Esophagus muscularis mucosa (tissue), 4 donors: ENCODE measurements around the gene RAPGEF1. TPM values are rescaled to one million over a fixed set of nuclear protein-coding genes. Genes with fewer than 3 reads are reported as not detected.
"Not testable (repeated sequence)": the region's sequence is repeated elsewhere in the genome, so short reads cannot be mapped to it uniquely, and the experiment has no call there.

ENCODE experiments used
- DNase-seq: peaks from one replicate; pipeline ENCODE4 v3.0.0-alpha.2; 2017; ENCODE audit errors: extremely low spot score
- H3K27ac ChIP-seq, 4 donors: fragments of 200-600 bp; sonication (generic); replicated peaks in 1 of 4; 1 replicate in 3 of 4; 2 replicates in 1 of 4; pipeline ENCODE4 v1.5.1; 2016 to 2019; ENCODE audit warnings: mild to moderate bottlenecking in 1 of 4
- H3K27me3 ChIP-seq, 4 donors: fragments of 200-600 bp; sonication (generic); one replicate each; pipeline versions ENCODE4 v1.5.1 to v1.6.0; 2016 to 2019
- H3K36me3 ChIP-seq, 4 donors: fragments of 200-600 bp; sonication (generic); one replicate each; pipeline ENCODE4 v1.5.1; 2016 to 2019
- H3K4me1 ChIP-seq, 4 donors: fragments of 200-600 bp; sonication (generic); one replicate each; pipeline ENCODE4 v1.5.1; 2016 to 2019
- H3K4me3 ChIP-seq, 4 donors: fragments of 200-600 bp; sonication (generic); 1 replicate in 2 of 4; 2 replicates in 2 of 4; pipeline ENCODE4 v1.5.1; 2016 to 2019; ENCODE audit warnings: mild to moderate bottlenecking in 4 of 4, moderate library complexity in 1 of 4
- H3K9me3 ChIP-seq, 4 donors: fragments of 200-600 bp; sonication (generic); 1 replicate in 3 of 4; 2 replicates in 1 of 4; pipeline ENCODE4 v1.5.1; 2016 to 2019
- CTCF ChIP-seq, 3 experiments: fragments of 200-600 bp in 2 of 3; fragments of 450-650 bp in 1 of 3; sonication (generic) in 2 of 3; IDR thresholded peaks; one replicate each; pipeline ENCODE4 v1.5.1; 2017 to 2019; ENCODE audit warnings: antibody characterized with exemption in 3 of 3, mild to moderate bottlenecking in 2 of 3, moderate library complexity in 1 of 3
- EP300 ChIP-seq: sonication (generic); formaldehyde crosslinking; IDR thresholded peaks from one replicate; pipeline ENCODE4 v1.6.1; 2017; ENCODE audit warnings: antibody characterized with exemption
- POLR2A ChIP-seq: fragments of 450-650 bp; IDR thresholded peaks from one replicate; pipeline ENCODE4 v1.6.1; 2017; ENCODE audit warnings: antibody characterized with exemption, moderate library complexity, mild to moderate bottlenecking, low read depth
- POLR2AphosphoS5 ChIP-seq, 2 donors: sonication (generic); formaldehyde crosslinking; IDR thresholded peaks; one replicate each; pipeline ENCODE4 v1.6.1; 2017; ENCODE audit warnings: antibody characterized with exemption in 2 of 2
- WGBS: methylation state at CpG from one replicate; pipeline ENCODE4 v1.1.5; 2018; 5-methylcytosine and 5-hydroxymethylcytosine counted together
- intact Hi-C: fragments of 100-400 bp; cut with DNase I; formaldehyde crosslinking; loops from one replicate; pipeline ENCODE4 v1.15.1; 2023
- total RNA-seq, 4 donors: library from RNA; depleted of rRNA; stranded (reverse); fragments of >200 nt; gene quantifications; one replicate each; pipeline versions ENCODE4 v1.1.0 to v1.2.1, GENCODE V29; 2016

Gene RAPGEF1
- total RNA-seq, 4 donors from 2014 or later = 66.6 to 138 (median 101) TPM

- Histone ChIP-seq H3K9me3 (no peaks in the 10 kb centered on the region), H3K4me1 (peaks cover 52 to 63% (median 54%) of the 10 kb centered on the region in 4 donors), H3K4me3 (no peak overlapping the region), H3K36me3 (no peaks in the 10 kb centered on the region), H3K27ac (no peak overlapping the region), H3K27me3 (no peaks in the 10 kb centered on the region)
- TF ChIP-seq EP300 (no peak), POLR2AphosphoS5 (IDR thresholded peaks at IDR 0.05) (no peak), CTCF (IDR thresholded peaks at IDR 0.05) (no peak), POLR2A (no peak)
- intact Hi-C loops = no loop called here
- DNase-seq = no peak
- WGBS = 92% methylated on average over 8 of the region's 8 CpGs
Measured at GRCh38 chr9:131666774-131667173, 73.1 kb downstream of the RAPGEF1 start.

GRCh38 chr9:131666029-131666428 is 73.8 kb downstream of the RAPGEF1 start:
- intact Hi-C loops = no loop called here
- DNase-seq = no peak

GRCh38 chr9:131663288-131663687 is 76.6 kb downstream of the RAPGEF1 start:
- intact Hi-C loops = no loop called here
- no peaks in the 10 kb centered on the region for H3K36me3 ChIP-seq
- H3K27me3 ChIP-seq = no peaks in the 10 kb centered on the region
- no peak overlapping the region for H3K4me3 ChIP-seq
- H3K4me1 ChIP-seq = peaks cover 36 to 62% (median 44%) of the 10 kb centered on the region in 4 donors
- no peaks in the 10 kb centered on the region for H3K9me3 ChIP-seq
- no peak for DNase-seq
- WGBS = 73% methylated on average over 5 of the region's 5 CpGs
- no peak for TF ChIP-seq EP300
- TF ChIP-seq CTCF (IDR thresholded peaks at IDR 0.05) = no peak
- TF ChIP-seq POLR2AphosphoS5 (IDR thresholded peaks at IDR 0.05) = no peak
- TF ChIP-seq POLR2A = no peak
- no peak overlapping the region for H3K27ac ChIP-seq

More at GRCh38 chr9:131666029-131666428, 73.8 kb downstream of the RAPGEF1 start:
- no peaks in the 10 kb centered on the region for H3K27me3 ChIP-seq
- TF ChIP-seq CTCF (IDR thresholded peaks at IDR 0.05) (no peak), POLR2AphosphoS5 (IDR thresholded peaks at IDR 0.05) (no peak), POLR2A (no peak), EP300 (no peak)
- H3K4me3 ChIP-seq = no peak overlapping the region
- H3K27ac ChIP-seq = no peak overlapping the region
- WGBS = 73% methylated on average over 4 of the region's 4 CpGs
- H3K9me3 ChIP-seq = no peaks in the 10 kb centered on the region
- peaks cover 45 to 62% (median 47%) of the 10 kb centered on the region in 4 donors for H3K4me1 ChIP-seq
- H3K36me3 ChIP-seq = no peaks in the 10 kb centered on the region

GRCh38 chr9:131662289-131662621 is 77.6 kb downstream of the RAPGEF1 start:
- H3K9me3 ChIP-seq, H3K27ac ChIP-seq, H3K36me3 ChIP-seq, H3K27me3 ChIP-seq, DNase-seq, H3K4me3 ChIP-seq, intact Hi-C loops: not testable (repeated sequence)
- WGBS = 93% methylated on average over 4 of the region's 4 CpGs
- H3K4me1 ChIP-seq = peaks cover 36 to 63% (median 44%) of the 10 kb centered on the region in 4 donors

- Histone ChIP-seq H3K27ac (no peak overlapping the region), H3K4me1 (peaks cover 36 to 63% (median 45%) of the 10 kb centered on the region in 4 donors), H3K36me3 (no peaks in the 10 kb centered on the region), H3K4me3 (no peak overlapping the region), H3K27me3 (no peaks in the 10 kb centered on the region), H3K9me3 (no peaks in the 10 kb centered on the region)
- 80% methylated on average over 6 of the region's 6 CpGs for WGBS
- intact Hi-C loops = no loop called here
- TF ChIP-seq EP300 (no peak), POLR2A (no peak), CTCF (IDR thresholded peaks at IDR 0.05) (no peak), POLR2AphosphoS5 (IDR thresholded peaks at IDR 0.05) (no peak)
- DNase-seq = no peak
Measured at GRCh38 chr9:131661568-131662288, 78.1 kb downstream of the RAPGEF1 start.
